Left renal pelvis (tissue), 4 donors: ENCODE results near the gene BTG1. TPM values are rescaled to one million over a fixed set of nuclear protein-coding genes. Genes with fewer than 3 reads are reported as not detected.
A peak's percentile ranks its signal among the peaks of the same experiment; 100 is the strongest.

Experiments used
- DNase-seq, 4 donors: peaks; one replicate each; pipeline ENCODE4 v3.0.0-alpha.2; 2013; ENCODE audit warnings: low read depth in 4 of 4, low spot score in 3 of 4
- polyA plus RNA-seq, 4 donors: library from polyadenylated mRNA; unstranded; fragments of 120-200 nt; gene quantifications; one replicate each; pipeline ENCODE4 v1.2.1, GENCODE V29; 2013; ENCODE audit not compliant: insufficient read length in 4 of 4

The BTG1 gene, protein sequence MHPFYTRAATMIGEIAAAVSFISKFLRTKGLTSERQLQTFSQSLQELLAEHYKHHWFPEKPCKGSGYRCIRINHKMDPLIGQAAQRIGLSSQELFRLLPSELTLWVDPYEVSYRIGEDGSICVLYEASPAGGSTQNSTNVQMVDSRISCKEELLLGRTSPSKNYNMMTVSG
- 100 to 1,000 TPM in 3 of 4 donors, 10 to 100 TPM in 1; 96.6 to 126 (median 110) TPM for polyA plus RNA-seq

DNA sequence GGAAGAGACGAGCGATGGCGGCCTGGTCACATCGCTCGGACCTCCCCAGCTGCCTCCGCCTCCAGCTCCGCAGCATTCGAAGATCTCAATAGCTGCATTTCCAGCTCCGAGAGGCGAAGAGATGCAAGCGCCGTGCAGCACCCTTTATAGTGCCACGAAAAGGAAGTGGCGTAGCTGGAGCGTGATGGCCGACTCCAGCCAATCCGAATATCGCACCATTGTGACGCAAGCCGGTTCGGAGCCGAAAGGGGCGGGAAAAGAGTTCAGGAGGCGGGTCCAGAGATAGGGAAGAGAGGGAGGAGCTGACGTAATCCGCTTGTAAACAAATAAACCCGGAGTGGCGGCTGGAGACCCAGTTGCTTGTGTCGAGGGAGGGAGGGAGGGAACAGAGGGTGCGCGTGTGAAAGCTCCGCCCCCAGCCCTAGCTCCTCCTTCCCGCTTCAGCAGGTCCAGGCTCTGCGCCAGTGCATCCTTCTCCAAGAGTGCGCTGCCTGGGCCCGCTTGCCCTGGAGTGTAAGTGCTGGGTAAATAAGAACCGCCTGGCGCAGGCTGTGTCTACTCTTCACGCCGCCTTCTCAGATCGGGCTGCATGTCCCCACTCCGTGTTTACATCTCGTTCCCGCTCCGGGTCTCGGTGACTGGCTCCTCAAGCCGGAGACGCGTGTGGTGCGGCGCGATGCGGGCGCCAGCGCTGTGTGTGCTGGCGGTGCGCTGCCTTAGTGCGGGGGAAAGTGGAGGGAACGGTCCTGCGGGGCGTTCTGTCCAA lies at the start of gene BTG1:
BTG1 (minus strand) TSS at position 116 of the 766 bp plus-strand sequence. CDS start 311 bp downstream, outside the sequence.
- peak; percentile 100 for DNase-seq

GRCh38 chr12:92194561-92194960 lies 48.9 kb upstream of the BTG1 start:
- DNase-seq = no peak

DNA sequence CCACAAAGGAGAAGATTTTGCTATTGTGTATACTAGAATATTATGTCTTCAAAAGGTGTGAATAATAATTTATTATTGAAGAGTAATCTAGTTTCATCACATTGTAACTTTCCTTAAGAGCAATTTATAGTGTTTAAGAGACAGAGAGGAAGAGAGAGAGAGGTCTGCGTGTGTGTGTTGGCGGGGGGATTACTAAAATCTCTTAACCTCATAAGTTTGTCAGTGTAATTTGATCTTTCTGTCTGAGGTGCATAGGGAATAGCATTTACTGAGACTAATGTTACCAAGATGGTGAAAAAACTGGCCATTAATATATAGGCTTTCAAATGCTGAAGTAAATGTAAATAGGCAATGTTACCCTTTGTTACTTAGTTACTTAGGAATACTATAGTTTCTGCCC lies 48.2 kb upstream of the BTG1 start:
- no peak for DNase-seq

DNA sequence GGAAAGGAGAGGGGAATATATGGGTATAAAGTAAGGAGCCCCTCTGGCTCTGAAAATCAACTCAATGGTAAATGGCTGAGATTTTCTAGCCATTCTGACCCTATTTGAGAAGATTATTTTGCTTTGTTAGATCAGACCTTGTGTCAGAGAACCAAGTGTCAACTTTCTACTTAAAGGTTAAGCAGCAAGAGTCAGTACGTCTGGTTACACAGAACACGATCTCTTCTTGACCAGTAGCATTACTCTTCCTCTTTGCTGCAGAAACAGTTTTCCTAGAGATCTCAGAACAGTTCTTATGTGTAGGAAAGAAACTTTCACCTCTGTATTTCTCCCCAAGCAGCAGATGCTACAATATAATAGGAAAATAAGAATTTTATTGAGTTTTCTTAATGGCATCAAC lies 47.4 kb upstream of the BTG1 start:
- no peak for DNase-seq

DNA sequence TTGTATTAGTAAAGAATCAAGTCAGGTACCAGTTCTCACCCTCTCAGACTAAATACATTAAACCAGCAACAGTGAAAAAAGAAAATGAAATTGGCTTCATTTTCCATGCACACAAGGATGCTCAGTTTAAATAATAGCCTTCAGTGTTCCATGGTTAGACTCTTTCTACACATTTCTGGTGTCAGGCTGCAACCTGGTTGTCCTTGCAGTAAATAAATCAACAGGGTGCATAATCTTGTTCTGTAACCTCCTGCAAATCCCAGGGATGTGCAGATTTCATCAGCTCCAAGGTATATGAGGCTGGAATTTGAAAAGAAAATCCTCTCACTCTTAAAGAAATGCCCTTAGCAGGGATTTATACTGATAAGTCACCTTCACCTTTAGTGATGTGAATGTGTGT lies 46.7 kb upstream of the BTG1 start:
- DNase-seq = no peak

- DNase-seq = no peak
Measured at GRCh38 chr12:92191061-92191460, 45.4 kb upstream of the BTG1 start.

GRCh38 chr12:92188517-92189188 lies 43.0 kb upstream of the BTG1 start:
- DNase-seq = no peak

DNA sequence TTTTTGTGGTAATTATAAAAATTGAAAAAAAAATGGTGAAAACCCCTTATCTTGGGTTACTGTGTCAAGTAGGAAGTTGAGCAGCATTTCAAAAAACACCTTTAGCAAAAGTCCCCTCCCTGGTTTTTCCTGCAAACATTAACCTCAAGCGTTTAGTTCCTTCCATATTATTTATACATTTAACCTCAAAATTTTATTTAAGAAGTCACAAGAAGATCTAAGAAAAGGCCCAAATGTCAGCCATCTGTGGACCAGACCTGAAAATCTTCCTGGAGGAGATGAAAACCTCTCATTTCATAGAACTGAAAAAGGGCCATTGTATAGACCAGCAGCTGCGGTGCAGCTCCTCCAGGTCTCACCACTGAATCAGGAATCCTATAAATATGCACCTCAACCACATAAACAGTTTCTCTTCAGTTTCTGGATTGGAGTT lies 40.4 kb upstream of the BTG1 start:
- DNase-seq = no peak

- DNase-seq = no peak
Measured at GRCh38 chr12:92185052-92185451, 39.4 kb upstream of the BTG1 start.

GRCh38 chr12:92183575-92183974 lies 37.9 kb upstream of the BTG1 start:
- DNase-seq = no peak

DNA sequence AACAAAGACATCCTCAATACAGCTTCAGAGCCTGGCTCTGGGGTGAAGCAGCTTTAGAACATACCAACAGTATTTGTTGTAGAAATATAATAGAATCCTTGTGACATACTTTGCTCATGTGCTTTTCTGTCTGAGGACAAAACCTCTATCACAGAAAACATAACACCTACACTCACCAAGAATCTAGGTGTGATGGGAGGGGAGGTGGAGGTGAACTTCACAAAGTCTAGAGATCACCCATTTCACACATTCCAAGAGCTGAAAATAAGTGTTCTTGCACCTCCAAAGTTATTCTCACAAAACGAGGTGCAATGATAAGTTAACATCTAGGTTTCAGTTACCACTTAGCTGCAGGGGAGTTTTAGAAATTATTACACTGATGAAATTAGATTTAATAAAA lies 32.7 kb upstream of the BTG1 start:
- DNase-seq = no peak

GRCh38 chr12:92176646-92177045 lies 31.0 kb upstream of the BTG1 start:
- DNase-seq = no peak

- DNase-seq = no peak
Measured at GRCh38 chr12:92175961-92176360, 30.3 kb upstream of the BTG1 start.

GRCh38 chr12:92170050-92170449 lies 24.4 kb upstream of the BTG1 start:
- DNase-seq = no peak

GRCh38 chr12:92167075-92167474 lies 21.4 kb upstream of the BTG1 start:
- no peak for DNase-seq

DNA sequence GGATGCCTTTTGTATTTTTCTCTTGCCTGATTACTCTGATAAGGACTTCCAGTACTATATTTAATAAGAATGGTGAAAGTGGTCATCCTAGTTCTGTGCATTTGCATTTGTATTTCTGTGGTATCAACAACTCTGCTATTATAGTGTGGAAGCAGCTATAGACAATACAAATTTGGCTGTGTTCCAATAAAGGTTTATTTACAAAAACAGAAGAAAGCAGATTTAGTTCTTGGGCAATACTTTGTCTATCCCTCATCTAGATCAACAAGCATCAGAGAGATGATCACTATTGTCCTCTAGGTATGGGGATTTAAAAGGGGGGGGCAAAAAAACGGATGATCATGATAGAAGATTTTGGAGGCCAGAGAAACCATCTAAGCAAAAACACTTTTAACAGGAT lies 19.1 kb upstream of the BTG1 start:
- no peak for DNase-seq

GRCh38 chr12:92162079-92162478 lies 16.4 kb upstream of the BTG1 start:
- DNase-seq = no peak

- DNase-seq = no peak
Measured at GRCh38 chr12:92158796-92159439, 13.3 kb upstream of the BTG1 start.

- no peak for DNase-seq
Measured at GRCh38 chr12:92156704-92157395, 11.2 kb upstream of the BTG1 start.

DNA sequence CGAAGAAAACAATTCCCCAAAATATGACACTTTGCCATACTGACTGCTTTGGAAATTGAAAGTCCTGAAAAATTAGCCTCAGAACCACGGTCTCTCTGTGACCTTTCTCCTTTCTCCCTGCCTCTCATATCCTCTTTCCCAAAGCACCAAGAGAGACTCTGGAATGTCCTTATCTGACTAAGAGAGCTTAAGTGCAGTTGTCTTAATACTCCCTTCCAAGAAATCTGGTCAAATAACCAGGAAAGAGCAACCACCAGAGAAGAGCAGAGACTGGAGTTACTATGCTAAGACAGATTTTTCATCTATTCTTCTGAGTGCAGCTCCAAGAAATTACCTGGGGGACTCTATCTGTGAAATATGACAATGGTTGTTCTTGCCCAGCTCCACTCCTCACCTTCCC lies 10.5 kb upstream of the BTG1 start:
- DNase-seq = no peak

DNA sequence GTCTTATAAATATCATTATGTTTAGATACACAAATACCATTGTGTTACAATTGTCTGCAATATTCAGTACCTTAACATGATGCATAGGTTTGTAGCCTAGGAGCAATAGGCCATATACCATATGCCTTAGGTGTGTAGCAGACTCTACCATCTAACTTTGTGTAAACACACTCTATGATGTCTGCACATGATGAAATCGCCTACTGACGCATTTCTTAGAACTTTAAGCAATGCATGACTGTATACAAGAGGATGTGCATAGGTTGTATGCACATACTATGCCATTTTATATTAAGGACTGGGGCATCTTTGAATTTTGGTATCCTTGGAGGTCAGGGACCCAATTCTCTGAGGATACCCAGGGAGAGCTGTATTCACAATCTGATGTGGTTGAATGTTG lies 10.1 kb upstream of the BTG1 start:
- DNase-seq = no peak
